HepG2 (cell line): ENCODE results near the gene RPL36. TPM values are rescaled to one million over a fixed set of nuclear protein-coding genes. Genes with fewer than 3 reads are reported as not detected.

Experiments
- AGO2 ChIP-seq: fragments of 200-400 bp; formaldehyde crosslinking; optimal IDR thresholded peaks from 2 replicates; pipeline ENCODE3; 2017; ENCODE audit warnings: mild to moderate bottlenecking, low read depth, low read length, moderate library complexity
- HCFC1 ChIP-seq: fragments of 150-350 bp; IDR thresholded peaks from 2 replicates; pipeline ENCODE4 v1.6.1; 2014; ENCODE audit warnings: low read depth, low read length
- IRF1 ChIP-seq: sonication (generic); formaldehyde crosslinking; IDR thresholded peaks from 2 replicates; pipeline ENCODE4 v1.4.0; 2020; ENCODE audit warnings: low read depth, mild to moderate bottlenecking, missing genetic modification reagents
- IRF9 ChIP-seq: sonication (generic); formaldehyde crosslinking; IDR thresholded peaks from 2 replicates; pipeline ENCODE4 v1.8.0; 2022; ENCODE audit warnings: missing genetic modification reagents, mild to moderate bottlenecking, borderline replicate concordance
- KAT8 ChIP-seq: IDR thresholded peaks from 2 replicates; pipeline ENCODE4 v1.6.1; 2016; ENCODE audit warnings: missing genetic modification reagents, missing compliant biosample characterization
- KDM3A ChIP-seq: IDR thresholded peaks from 2 replicates; pipeline ENCODE4 v1.6.1; 2018; ENCODE audit warnings: low read depth, missing compliant biosample characterization
- KLF6 ChIP-seq: IDR thresholded peaks from 2 replicates; pipeline ENCODE4 v1.8.0; 2016; ENCODE audit warnings: missing biosample characterization, missing genetic modification reagents
- MLX ChIP-seq: IDR thresholded peaks from 2 replicates; pipeline ENCODE4 v1.6.1; 2016
- MNT ChIP-seq: fragments of 450-650 bp; IDR thresholded peaks from 2 replicates; pipeline ENCODE4 v1.6.1; 2016
- NFATC3 ChIP-seq: sonication (generic); formaldehyde crosslinking; IDR thresholded peaks from 2 replicates; pipeline ENCODE4 v1.5.1; 2020; ENCODE audit warnings: mild to moderate bottlenecking, missing genetic modification reagents
- PATZ1 ChIP-seq: sonication (generic); formaldehyde crosslinking; IDR thresholded peaks from 2 replicates; pipeline ENCODE4 v1.4.0; 2020; ENCODE audit warnings: missing genetic modification reagents
- PHF5A ChIP-seq: IDR thresholded peaks from one replicate; pipeline ENCODE4 v1.6.1; 2018; ENCODE audit warnings: low read depth, missing genetic modification reagents; ENCODE audit not compliant: unreplicated experiment
- PREB ChIP-seq: sonication (generic); formaldehyde crosslinking; IDR thresholded peaks from 2 replicates; pipeline ENCODE4 v1.4.0; 2020; ENCODE audit warnings: missing genetic modification reagents
- SKI ChIP-seq: fragments of 450-650 bp; IDR thresholded peaks from one replicate; pipeline ENCODE4 v1.6.1; 2018; ENCODE audit warnings: mild to moderate bottlenecking; ENCODE audit not compliant: partially characterized antibody
- ZFY ChIP-seq: sonication (generic); formaldehyde crosslinking; IDR thresholded peaks from 2 replicates; pipeline ENCODE4 v1.4.0; 2020; ENCODE audit warnings: missing genetic modification reagents
- ZNF275 ChIP-seq: sonication (generic); formaldehyde crosslinking; IDR thresholded peaks from 2 replicates; pipeline ENCODE4 v1.8.0; 2022; ENCODE audit warnings: missing genetic modification reagents, mild to moderate bottlenecking, inconsistent platforms, borderline replicate concordance
- ZNF556 ChIP-seq: sonication (generic); formaldehyde crosslinking; IDR thresholded peaks from 2 replicates; pipeline ENCODE4 v1.4.0; 2020; ENCODE audit warnings: mild to moderate bottlenecking, missing genetic modification reagents, borderline replicate concordance
- ZNF597 ChIP-seq: sonication (generic); formaldehyde crosslinking; IDR thresholded peaks from 2 replicates; pipeline ENCODE4 v1.5.0; 2020; ENCODE audit warnings: missing genetic modification reagents
- ZNF790 ChIP-seq: sonication (generic); formaldehyde crosslinking; IDR thresholded peaks from 2 replicates; pipeline ENCODE4 v1.8.0; 2022; ENCODE audit warnings: missing genetic modification reagents, mild to moderate bottlenecking, borderline replicate concordance
- ZNF879 ChIP-seq: sonication (generic); formaldehyde crosslinking; IDR thresholded peaks from 2 replicates; pipeline ENCODE4 v1.8.1; 2023; ENCODE audit warnings: missing genetic modification reagents
- polyA plus RNA-seq, 8 experiments: library from polyadenylated mRNA; depleted of rRNA in 3 of 8; stranded (reverse) in 7 of 8; unstranded in 1 of 8; fragments of >200 nt; fragmentation: Illumina TruSeq in 4 of 8; extraction: Trizol in 4 of 8; gene quantifications; 2 replicates each; pipeline versions ENCODE4 v1.2.1 to v1.2.3, GENCODE V29; 2011 to 2016; ENCODE audit warnings: low read depth in 4 of 8, missing spikeins in 1 of 8, mixed read lengths in 1 of 8; ENCODE audit not compliant: insufficient read depth in 1 of 8
- total RNA-seq, 5 experiments: library from RNA; depleted of rRNA; stranded (reverse); fragments of >200 nt; fragmentation: Illumina TruSeq; extraction: Trizol; gene quantifications; 2 replicates each; pipeline ENCODE4 v1.2.3, GENCODE V29; 2016; ENCODE audit warnings: low read depth in 1 of 5

RPL36 gene
- total and polyA plus RNA-seq, 2 of the 13 experiments (the other 11 are each of a cell fraction or from before 2014, with no cell fraction given) = 706 to 740 TPM

GRCh38 chr19:5686647-5687359 lies 3.3 kb upstream of the RPL36 start (continued):
- TF ChIP-seq IRF1 (CRISPR knock-in tag) = no peak
- peak; percentile 53; the same call in 1 of the 2 replicates for TF ChIP-seq PATZ1
- no peak for TF ChIP-seq KLF6 (CRISPR knock-in tag)
- TF ChIP-seq ZNF879 (CRISPR knock-in tag) = no peak
- TF ChIP-seq NFATC3 = no peak
- TF ChIP-seq HCFC1 = peak; percentile 20; the same call in 1 of the 2 replicates
- no peak for TF ChIP-seq ZNF556
- peak; percentile 79 for TF ChIP-seq ZFY
- peak; percentile 67; the same call in 1 of the 2 replicates for TF ChIP-seq KDM3A
- TF ChIP-seq ZNF275 (CRISPR knock-in tag) = no peak
- no peak for TF ChIP-seq PHF5A (CRISPR knock-in tag)
- peak; percentile 79 for TF ChIP-seq SKI
- TF ChIP-seq ZNF597 (CRISPR knock-in tag) = no peak
- no peak for TF ChIP-seq AGO2
- TF ChIP-seq PREB (CRISPR knock-in tag) = no peak
- TF ChIP-seq KAT8 (CRISPR knock-in tag) = peak; percentile 13; the same call in 1 of the 2 replicates
- TF ChIP-seq MLX = no peak
- TF ChIP-seq MNT = no peak; the same call in 1 of the 2 replicates
- TF ChIP-seq IRF9 (CRISPR knock-in tag) = no peak
- no peak for TF ChIP-seq ZNF790 (CRISPR knock-in tag)
